Loucy (cell line): ENCODE results near the gene TIMM10.

Source experiments
- H2AFZ ChIP-seq: fragments of 200-600 bp; sonication (generic); 2 replicates; pipeline ENCODE4 v1.6.0; 2016; ENCODE audit warnings: antibody characterized with exemption, mild to moderate bottlenecking, low read length, moderate library complexity
- H3F3A ChIP-seq: fragments of 200-600 bp; 2 replicates; pipeline ENCODE4 v1.6.0; 2016; ENCODE audit warnings: antibody characterized with exemption, low read depth, mild to moderate bottlenecking
- H3K27me3 ChIP-seq: fragments of 200-600 bp; sonication (generic); 2 replicates; pipeline ENCODE4 v1.6.1; 2014; ENCODE audit warnings: low read length, mild to moderate bottlenecking; ENCODE audit not compliant: insufficient read depth, poor library complexity, severe bottlenecking
- H3K36me3 ChIP-seq: fragments of 200-600 bp; sonication (generic); 2 replicates; pipeline ENCODE4 v1.6.1; 2016; ENCODE audit warnings: low read length; ENCODE audit not compliant: insufficient read depth
- H3K4me1 ChIP-seq: fragments of 200-600 bp; sonication (generic); 2 replicates; pipeline ENCODE4 v1.5.1; 2014; ENCODE audit warnings: low read length, mild to moderate bottlenecking; ENCODE audit not compliant: insufficient read depth, poor library complexity, severe bottlenecking
- H3K4me2 ChIP-seq: fragments of 200-600 bp; sonication (generic); 2 replicates; pipeline ENCODE4 v1.6.0; 2014; ENCODE audit warnings: antibody characterized with exemption, low read length, low read depth, mild to moderate bottlenecking; ENCODE audit not compliant: poor library complexity, severe bottlenecking
- H3K4me3 ChIP-seq: fragments of 200-600 bp; sonication (generic); 2 replicates; pipeline ENCODE4 v1.5.1; 2014; ENCODE audit warnings: low read length, mild to moderate bottlenecking, mixed read lengths; ENCODE audit not compliant: poor library complexity, severe bottlenecking
- H3K79me2 ChIP-seq: fragments of 200-600 bp; sonication (generic); 2 replicates; pipeline ENCODE4 v1.6.1; 2014; ENCODE audit warnings: low read length; ENCODE audit not compliant: insufficient read depth
- H3K9ac ChIP-seq: fragments of 200-600 bp; sonication (generic); 2 replicates; pipeline ENCODE4 v1.6.0; 2014; ENCODE audit warnings: mild to moderate bottlenecking, low read depth, low read length, moderate library complexity; ENCODE audit not compliant: poor library complexity, severe bottlenecking
- H3K9me2 ChIP-seq: fragments of 200-600 bp; sonication (generic); replicated peaks from 2 replicates; pipeline ENCODE4 v1.6.1; 2016; ENCODE audit warnings: low read depth, low read length, mixed read lengths
- H3K9me3 ChIP-seq: fragments of 200-600 bp; sonication (generic); 2 replicates; pipeline ENCODE4 v1.6.1; 2014; ENCODE audit warnings: mild to moderate bottlenecking, antibody characterized with exemption, low read length, low read depth; ENCODE audit not compliant: insufficient read depth
- H4K20me1 ChIP-seq: fragments of 200-600 bp; sonication (generic); 2 replicates; pipeline ENCODE4 v1.6.0; 2014; ENCODE audit warnings: antibody characterized with exemption, low read length, mild to moderate bottlenecking; ENCODE audit not compliant: insufficient read depth, poor library complexity, severe bottlenecking
- EZH2phosphoT487 ChIP-seq: fragments of 200-600 bp; IDR thresholded peaks from 2 replicates; pipeline ENCODE4 v1.6.1; 2018; ENCODE audit warnings: antibody characterized with exemption, mild to moderate bottlenecking, moderate library complexity, borderline replicate concordance
- TF ChIP-seq, protein P1 (sequence below): fragments of 200-600 bp; sonication (generic); conservative IDR thresholded peaks from 2 replicates; pipeline ENCODE4 v1.5.1; 2014; ENCODE audit warnings: mild to moderate bottlenecking, antibody characterized with exemption, low read length

Gene TIMM10

DNA sequence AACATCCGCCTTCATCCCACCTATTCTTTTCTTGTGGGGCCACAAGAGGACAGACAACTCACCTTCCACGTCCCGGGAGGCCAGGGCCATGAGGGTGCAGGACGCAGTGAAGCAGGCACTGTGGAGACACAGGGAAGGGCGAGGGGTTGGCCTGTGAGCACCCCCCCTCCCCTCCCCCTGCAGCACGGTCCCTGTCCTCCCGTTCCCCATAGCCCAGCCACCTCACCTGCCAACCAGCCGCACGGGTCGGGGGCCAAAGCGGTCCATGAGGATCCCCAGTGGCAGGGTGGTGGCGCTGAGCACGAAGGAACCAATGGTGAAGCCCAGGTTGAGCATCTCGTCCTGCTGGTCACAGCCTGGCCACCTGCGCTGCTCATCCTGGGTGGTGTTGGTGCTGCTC is 29.6 kb downstream of the TIMM10 start:
- Histone ChIP-seq H3K4me3 (no peak overlapping the region), H3K9me3 (no peaks in the 10 kb centered on the region), H3K79me2 (no peaks in the 10 kb centered on the region), H3K36me3 (peaks cover 36% of the 10 kb centered on the region; the same call in 1 of the 2 replicates), H2AFZ (no peak overlapping the region), H3K4me1 (no peaks in the 10 kb centered on the region), H3K4me2 (no peak overlapping the region), H3K9ac (no peak overlapping the region), H3K27me3 (no peaks in the 10 kb centered on the region), H3K9me2 (no peaks in the 10 kb centered on the region), H3F3A (no peaks in the 10 kb centered on the region), H4K20me1 (no peaks in the 10 kb centered on the region)
- TF ChIP-seq, protein P1, sequence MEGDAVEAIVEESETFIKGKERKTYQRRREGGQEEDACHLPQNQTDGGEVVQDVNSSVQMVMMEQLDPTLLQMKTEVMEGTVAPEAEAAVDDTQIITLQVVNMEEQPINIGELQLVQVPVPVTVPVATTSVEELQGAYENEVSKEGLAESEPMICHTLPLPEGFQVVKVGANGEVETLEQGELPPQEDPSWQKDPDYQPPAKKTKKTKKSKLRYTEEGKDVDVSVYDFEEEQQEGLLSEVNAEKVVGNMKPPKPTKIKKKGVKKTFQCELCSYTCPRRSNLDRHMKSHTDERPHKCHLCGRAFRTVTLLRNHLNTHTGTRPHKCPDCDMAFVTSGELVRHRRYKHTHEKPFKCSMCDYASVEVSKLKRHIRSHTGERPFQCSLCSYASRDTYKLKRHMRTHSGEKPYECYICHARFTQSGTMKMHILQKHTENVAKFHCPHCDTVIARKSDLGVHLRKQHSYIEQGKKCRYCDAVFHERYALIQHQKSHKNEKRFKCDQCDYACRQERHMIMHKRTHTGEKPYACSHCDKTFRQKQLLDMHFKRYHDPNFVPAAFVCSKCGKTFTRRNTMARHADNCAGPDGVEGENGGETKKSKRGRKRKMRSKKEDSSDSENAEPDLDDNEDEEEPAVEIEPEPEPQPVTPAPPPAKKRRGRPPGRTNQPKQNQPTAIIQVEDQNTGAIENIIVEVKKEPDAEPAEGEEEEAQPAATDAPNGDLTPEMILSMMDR = no peak
- no peak for TF ChIP-seq EZH2phosphoT487

DNA sequence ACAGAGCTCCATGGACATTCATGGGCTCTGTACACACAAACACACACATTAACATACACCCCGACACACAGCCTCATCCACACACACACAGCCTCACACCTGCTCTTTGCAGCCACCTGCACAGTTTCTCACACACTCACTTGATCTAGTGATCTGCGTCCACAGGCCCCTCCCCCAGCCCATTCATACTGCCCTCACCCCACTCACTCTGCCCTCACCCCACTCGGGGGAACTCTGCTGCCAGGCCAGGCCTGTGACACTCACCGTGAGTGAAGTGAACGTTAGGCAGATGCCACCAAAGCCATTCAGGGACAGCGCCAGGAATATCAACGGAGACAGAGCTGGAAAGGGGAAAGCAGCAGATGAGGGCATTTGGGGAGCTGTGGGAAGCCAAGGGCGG is 30.0 kb downstream of the TIMM10 start:
- H3K79me2 ChIP-seq = no peaks in the 10 kb centered on the region
- no peaks in the 10 kb centered on the region for H4K20me1 ChIP-seq
- H3K27me3 ChIP-seq = no peaks in the 10 kb centered on the region
- H3F3A ChIP-seq = no peaks in the 10 kb centered on the region
- H3K4me1 ChIP-seq = no peaks in the 10 kb centered on the region
- H3K4me2 ChIP-seq = no peak overlapping the region
- no peak overlapping the region for H3K9ac ChIP-seq
- no peaks in the 10 kb centered on the region for H3K9me3 ChIP-seq
- TF ChIP-seq, protein P1 = no peak
- no peak for TF ChIP-seq EZH2phosphoT487
- peaks cover 41% of the 10 kb centered on the region; the same call in 1 of the 2 replicates for H3K36me3 ChIP-seq
- H2AFZ ChIP-seq = no peak overlapping the region
- no peak overlapping the region for H3K4me3 ChIP-seq
- no peaks in the 10 kb centered on the region for H3K9me2 ChIP-seq

DNA sequence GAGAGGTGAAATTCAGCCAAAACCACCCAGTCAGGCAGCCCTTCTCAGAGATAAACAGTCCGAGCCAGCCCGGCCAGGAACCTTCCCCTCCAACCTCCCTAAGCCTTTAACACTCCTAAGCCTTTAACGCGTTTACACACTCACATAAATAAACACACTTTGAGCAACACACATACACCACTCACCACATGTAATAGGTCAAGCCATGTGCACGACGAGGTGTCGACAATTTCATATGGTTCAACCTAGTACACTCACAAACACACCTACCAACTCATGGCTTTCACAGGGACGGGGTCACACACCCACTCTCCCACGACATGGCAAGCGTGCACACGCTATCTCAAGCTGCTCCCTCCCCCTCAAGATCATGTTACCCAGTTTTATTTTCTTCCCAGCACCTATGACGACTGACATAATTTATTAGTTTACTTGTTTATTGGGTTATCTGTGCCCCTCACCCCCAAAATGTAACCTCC is 30.5 kb downstream of the TIMM10 start:
- no peak overlapping the region for H3K4me3 ChIP-seq
- H3K9ac ChIP-seq = no peak overlapping the region
- H4K20me1 ChIP-seq = no peaks in the 10 kb centered on the region
- no peaks in the 10 kb centered on the region for H3F3A ChIP-seq
- no peaks in the 10 kb centered on the region for H3K79me2 ChIP-seq
- no peak overlapping the region for H3K4me2 ChIP-seq
- H3K4me1 ChIP-seq = no peaks in the 10 kb centered on the region
- H3K27me3 ChIP-seq = no peaks in the 10 kb centered on the region
- no peaks in the 10 kb centered on the region for H3K9me2 ChIP-seq
- H3K9me3 ChIP-seq = no peaks in the 10 kb centered on the region
- no peak overlapping the region for H2AFZ ChIP-seq
- no peak for TF ChIP-seq EZH2phosphoT487
- H3K36me3 ChIP-seq = peaks cover 42% of the 10 kb centered on the region; the same call in 1 of the 2 replicates

DNA sequence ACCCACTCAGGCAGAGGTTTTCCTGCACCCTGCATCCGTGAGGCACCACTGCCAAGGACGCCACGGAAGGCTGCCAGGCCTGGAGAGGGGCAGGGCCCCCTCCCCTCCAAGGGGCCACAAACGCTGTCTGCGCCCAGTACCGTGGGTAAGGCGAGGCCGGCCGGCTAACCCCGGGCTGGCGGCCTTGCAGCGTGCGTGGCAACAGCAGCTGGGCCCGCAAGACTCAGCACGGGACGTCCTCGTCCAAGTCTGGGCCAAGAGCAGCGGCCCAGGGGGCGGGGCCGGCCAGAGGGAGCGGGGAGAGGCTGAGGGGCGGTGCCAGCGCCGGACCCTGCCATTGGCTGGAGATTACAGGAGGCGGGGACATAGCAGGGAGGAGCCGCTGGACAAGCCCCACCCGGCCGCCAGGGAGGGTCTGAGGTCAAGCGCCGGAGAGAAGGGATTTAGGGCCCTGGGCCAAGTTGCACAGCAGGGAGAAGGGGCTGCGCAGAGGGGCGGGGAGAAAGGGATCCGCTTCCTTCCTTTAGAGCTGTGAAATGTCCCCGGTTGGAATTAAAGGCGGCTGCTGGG is 31.1 kb downstream of the TIMM10 start:
- H4K20me1 ChIP-seq = no peaks in the 10 kb centered on the region
- no peaks in the 10 kb centered on the region for H3K9me2 ChIP-seq
- H3K4me3 ChIP-seq = no peak overlapping the region
- H3K9me3 ChIP-seq = no peaks in the 10 kb centered on the region
- peaks cover 42% of the 10 kb centered on the region; the same call in 1 of the 2 replicates for H3K36me3 ChIP-seq
- no peak overlapping the region for H2AFZ ChIP-seq
- H3K27me3 ChIP-seq = no peaks in the 10 kb centered on the region
- no peak overlapping the region for H3K4me2 ChIP-seq
- no peaks in the 10 kb centered on the region for H3K79me2 ChIP-seq
- H3F3A ChIP-seq = no peaks in the 10 kb centered on the region
- no peak overlapping the region for H3K9ac ChIP-seq
- no peaks in the 10 kb centered on the region for H3K4me1 ChIP-seq
- TF ChIP-seq EZH2phosphoT487 = no peak
- TF ChIP-seq, protein P1 = no peak
